Measurements from ENCODE around the gene LRMDA. TPM values are rescaled to one million over a fixed set of nuclear protein-coding genes. Genes with fewer than 3 reads are reported as not detected.

The LRMDA gene
- total and polyA plus RNA-seq, 4 experiments from 2014 or later = not detected

DNA sequence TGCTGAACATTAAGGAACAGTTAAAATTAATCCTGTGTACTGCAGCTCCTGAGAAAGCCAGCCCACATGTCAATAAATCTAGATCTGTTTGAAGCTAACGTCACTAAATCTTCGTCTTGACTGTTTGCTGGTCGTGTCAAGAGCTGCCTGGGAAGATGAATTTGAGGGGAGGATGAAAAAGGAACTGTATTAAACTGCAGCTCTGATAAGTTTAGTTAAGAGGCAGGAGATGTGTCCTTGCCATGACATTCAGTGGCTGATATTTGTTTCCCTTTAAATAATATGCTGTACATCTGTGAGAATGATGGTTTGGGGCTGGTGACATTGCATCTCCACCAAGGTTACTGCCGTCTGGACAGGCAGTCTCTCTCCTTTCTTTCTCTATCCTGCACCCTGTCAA is 435.3 kb downstream of the LRMDA start:
- DNase-seq = no peak
- no peaks in the 10 kb centered on the region for H3K36me3 Mint-ChIP-seq
- intact Hi-C loops (cut with micrococcal nuclease) = no loop called here
- no peaks in the 10 kb centered on the region for H3K9me3 ChIP-seq (ENCODE audit: control insufficient read depth in 1 of 2, low read length in 2 of 2)
- peaks cover 0 to 4% (median 0%) of the 10 kb centered on the region in 8 donors for H3K9me3 Mint-ChIP-seq
- H3K4me1 ChIP-seq (ENCODE audit: insufficient read depth, low read length) = no peaks in the 10 kb centered on the region
- CTCF ChIA-PET (ENCODE audit: partially characterized antibody) = no interaction called here
- H3K4me3 Mint-ChIP-seq = no peak overlapping the region
- no peak overlapping the region for H3K4me3 ChIP-seq (ENCODE audit: low read length in 2 of 2)
- H3K27ac ChIP-seq (ENCODE audit: low read depth, low read length) = no peak overlapping the region
- no peaks in the 10 kb centered on the region for H3K36me3 ChIP-seq (ENCODE audit: insufficient read depth, low read length)
- H3K27me3 ChIP-seq (ENCODE audit: insufficient read depth, low read length) = no peaks in the 10 kb centered on the region
- H3K27me3 Mint-ChIP-seq = peaks cover 1 to 2% of the 10 kb centered on the region in 2 donors
- H3K27ac Mint-ChIP-seq = no peak overlapping the region
- H3K4me1 Mint-ChIP-seq = no peaks in the 10 kb centered on the region
- POLR2A ChIA-PET (ENCODE audit: partially characterized antibody) = no interaction called here

DNA sequence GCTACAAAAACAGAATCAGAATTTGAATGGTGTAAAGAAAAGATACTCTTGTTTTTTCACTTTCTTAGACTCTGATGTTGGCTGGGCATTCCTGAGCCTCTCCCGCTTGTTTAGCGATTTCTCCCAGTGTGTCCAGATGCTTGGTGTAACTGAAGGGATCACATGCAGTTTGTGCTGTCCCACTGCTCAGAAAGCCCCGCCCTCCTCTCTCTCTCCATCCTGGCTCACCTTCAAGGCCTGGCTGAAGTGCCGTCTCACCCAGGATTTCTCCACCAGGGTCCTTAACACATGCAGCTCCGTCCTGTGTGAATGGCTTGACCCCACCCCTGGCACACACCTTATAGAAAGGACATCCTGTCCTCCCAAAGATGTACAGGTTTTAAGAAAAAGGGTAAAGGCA is 437.1 kb downstream of the LRMDA start:
- H3K9me3 ChIP-seq (ENCODE audit: control insufficient read depth in 1 of 2, low read length in 2 of 2) = no peaks in the 10 kb centered on the region
- peaks cover 0 to 4% (median 0%) of the 10 kb centered on the region in 8 donors for H3K9me3 Mint-ChIP-seq
- ChIA-PET POLR2A (ENCODE audit: partially characterized antibody) (no interaction called here), CTCF (ENCODE audit: partially characterized antibody) (no interaction called here)
- DNase-seq = no peak
- H3K27me3 Mint-ChIP-seq = peaks cover 1 to 2% of the 10 kb centered on the region in 2 donors
- no peaks in the 10 kb centered on the region for H3K4me1 ChIP-seq (ENCODE audit: insufficient read depth, low read length)
- intact Hi-C loops (cut with micrococcal nuclease) = no loop called here
- no peak overlapping the region for H3K27ac ChIP-seq (ENCODE audit: low read depth, low read length)
- no peak overlapping the region for H3K27ac Mint-ChIP-seq
- H3K36me3 Mint-ChIP-seq = no peaks in the 10 kb centered on the region
- no peak overlapping the region for H3K4me3 ChIP-seq (ENCODE audit: low read length in 2 of 2)
- H3K4me3 Mint-ChIP-seq = no peak overlapping the region
- H3K27me3 ChIP-seq (ENCODE audit: insufficient read depth, low read length) = no peaks in the 10 kb centered on the region
- H3K36me3 ChIP-seq (ENCODE audit: insufficient read depth, low read length) = no peaks in the 10 kb centered on the region
- no peaks in the 10 kb centered on the region for H3K4me1 Mint-ChIP-seq

DNA sequence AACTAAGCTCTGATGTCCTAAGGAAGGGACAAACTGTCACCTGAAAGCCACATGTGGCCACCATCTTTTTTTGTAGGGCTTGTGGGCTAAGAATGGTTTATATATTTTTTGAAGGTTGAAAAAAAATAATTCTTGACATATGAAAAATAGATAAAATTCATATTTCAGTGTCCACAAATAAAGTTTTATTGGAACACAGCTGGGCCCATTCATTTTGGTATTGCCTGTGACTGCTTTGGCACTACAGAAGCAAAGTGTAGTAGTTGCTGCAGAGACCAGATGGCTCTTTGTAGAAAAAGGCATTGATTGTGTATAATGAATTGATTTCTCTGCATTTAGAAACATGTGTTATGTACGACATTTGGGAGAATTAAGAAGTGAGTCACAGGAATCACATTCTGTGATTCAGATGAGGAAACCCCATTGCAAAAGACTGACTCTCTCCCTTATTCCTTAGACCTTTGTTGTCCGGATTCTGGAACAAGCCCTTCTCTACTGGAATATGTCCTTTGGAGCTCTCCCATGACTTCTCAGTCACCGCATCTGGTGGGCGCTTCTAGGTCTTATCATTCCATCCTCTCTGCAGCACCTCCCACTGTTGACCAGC is 438.7 kb downstream of the LRMDA start:
- Mint-ChIP-seq H3K4me1 (no peaks in the 10 kb centered on the region), H3K27me3 (peaks cover 0 to 1% of the 10 kb centered on the region in 2 donors), H3K4me3 (no peak overlapping the region), H3K27ac (no peak overlapping the region), H3K9me3 (peaks cover 0 to 4% (median 0%) of the 10 kb centered on the region in 8 donors), H3K36me3 (no peaks in the 10 kb centered on the region)
- Histone ChIP-seq H3K27me3 (ENCODE audit: insufficient read depth, low read length) (no peaks in the 10 kb centered on the region), H3K27ac (ENCODE audit: low read depth, low read length) (no peak overlapping the region), H3K4me3 (ENCODE audit: low read length in 2 of 2) (no peak overlapping the region), H3K4me1 (ENCODE audit: insufficient read depth, low read length) (no peaks in the 10 kb centered on the region), H3K9me3 (ENCODE audit: control insufficient read depth in 1 of 2, low read length in 2 of 2) (no peaks in the 10 kb centered on the region), H3K36me3 (ENCODE audit: insufficient read depth, low read length) (no peaks in the 10 kb centered on the region)
- no peak for DNase-seq
- POLR2A ChIA-PET (ENCODE audit: partially characterized antibody) = no interaction called here
- intact Hi-C loops (cut with micrococcal nuclease) = no loop called here
- CTCF ChIA-PET (ENCODE audit: partially characterized antibody) = interaction anchor here (1.2 kb wide), 1 partner anchor 12 kb away, joined by 3 read pairs; no protein-coding TSS in a partner anchor

DNA sequence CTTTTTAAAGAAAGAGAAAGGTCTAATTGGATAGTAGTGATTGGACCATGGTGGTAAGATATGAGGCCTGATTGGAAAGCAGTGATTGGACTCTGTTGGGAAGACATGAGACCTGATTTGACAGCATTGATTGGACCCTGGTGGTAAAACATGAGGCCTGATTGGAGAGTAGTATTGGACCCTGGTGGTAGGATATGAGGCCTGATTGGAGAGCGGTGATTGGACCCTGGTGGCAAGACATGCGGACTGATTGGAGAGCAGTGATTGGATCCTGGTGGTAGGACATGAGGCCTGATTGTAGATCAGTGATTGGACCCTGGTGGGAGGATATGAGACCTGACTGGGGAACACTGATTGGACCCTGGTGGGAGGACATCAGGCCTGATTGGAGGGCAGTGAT is 444.3 kb downstream of the LRMDA start:
- no peaks in the 10 kb centered on the region for H3K36me3 ChIP-seq (ENCODE audit: insufficient read depth, low read length)
- Mint-ChIP-seq H3K9me3 (peaks cover 0 to 6% (median 0%) of the 10 kb centered on the region in 8 donors), H3K27ac (no peak overlapping the region), H3K36me3 (no peaks in the 10 kb centered on the region), H3K27me3 (peaks cover 3 to 4% of the 10 kb centered on the region in 2 donors), H3K4me3 (no peak overlapping the region), H3K4me1 (no peaks in the 10 kb centered on the region)
- H3K27me3 ChIP-seq (ENCODE audit: insufficient read depth, low read length) = no peaks in the 10 kb centered on the region
- POLR2A ChIA-PET (ENCODE audit: partially characterized antibody) = no interaction called here
- CTCF ChIA-PET (ENCODE audit: partially characterized antibody) = no interaction called here
- no peaks in the 10 kb centered on the region for H3K4me1 ChIP-seq (ENCODE audit: insufficient read depth, low read length)
- no peak overlapping the region for H3K27ac ChIP-seq (ENCODE audit: low read depth, low read length)
- no peak for DNase-seq
- H3K9me3 ChIP-seq (ENCODE audit: control insufficient read depth in 1 of 2, low read length in 2 of 2) = no peaks in the 10 kb centered on the region
- no peak overlapping the region for H3K4me3 ChIP-seq (ENCODE audit: low read length in 2 of 2)
- intact Hi-C loops (cut with micrococcal nuclease) = no loop called here

DNA sequence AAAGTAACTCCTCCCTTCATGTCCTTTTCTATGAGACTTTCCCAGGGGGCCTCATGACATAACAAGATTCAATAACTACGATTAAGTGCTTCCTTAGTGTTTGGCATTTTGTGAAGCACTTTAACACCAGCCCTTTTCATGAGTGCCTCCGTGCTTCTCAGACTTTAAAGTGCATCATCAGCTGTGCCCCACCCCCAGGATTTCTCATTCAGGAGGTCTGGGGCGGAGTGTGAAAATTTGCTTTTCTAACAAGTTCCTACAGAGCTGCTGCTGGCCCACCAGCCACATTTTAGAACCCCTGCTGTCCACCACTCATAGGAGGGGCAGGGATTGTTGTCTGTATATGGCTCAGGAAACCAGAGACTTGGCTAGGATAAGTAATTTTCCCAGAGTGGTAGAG is 445.3 kb downstream of the LRMDA start:
- no peak overlapping the region for H3K4me3 ChIP-seq (ENCODE audit: low read length in 2 of 2)
- Mint-ChIP-seq H3K4me3 (no peak overlapping the region), H3K9me3 (peaks cover 0 to 5% (median 0%) of the 10 kb centered on the region in 8 donors), H3K36me3 (no peaks in the 10 kb centered on the region), H3K27me3 (peaks cover 3 to 4% of the 10 kb centered on the region in 2 donors), H3K27ac (no peak overlapping the region), H3K4me1 (no peaks in the 10 kb centered on the region)
- no peak overlapping the region for H3K27ac ChIP-seq (ENCODE audit: low read depth, low read length)
- CTCF ChIA-PET (ENCODE audit: partially characterized antibody) = no interaction called here
- H3K27me3 ChIP-seq (ENCODE audit: insufficient read depth, low read length) = no peaks in the 10 kb centered on the region
- DNase-seq = no peak
- POLR2A ChIA-PET (ENCODE audit: partially characterized antibody) = no interaction called here
- no peaks in the 10 kb centered on the region for H3K36me3 ChIP-seq (ENCODE audit: insufficient read depth, low read length)
- no peaks in the 10 kb centered on the region for H3K9me3 ChIP-seq (ENCODE audit: control insufficient read depth in 1 of 2, low read length in 2 of 2)
- no peaks in the 10 kb centered on the region for H3K4me1 ChIP-seq (ENCODE audit: insufficient read depth, low read length)
- intact Hi-C loops (cut with micrococcal nuclease) = no loop called here

DNA sequence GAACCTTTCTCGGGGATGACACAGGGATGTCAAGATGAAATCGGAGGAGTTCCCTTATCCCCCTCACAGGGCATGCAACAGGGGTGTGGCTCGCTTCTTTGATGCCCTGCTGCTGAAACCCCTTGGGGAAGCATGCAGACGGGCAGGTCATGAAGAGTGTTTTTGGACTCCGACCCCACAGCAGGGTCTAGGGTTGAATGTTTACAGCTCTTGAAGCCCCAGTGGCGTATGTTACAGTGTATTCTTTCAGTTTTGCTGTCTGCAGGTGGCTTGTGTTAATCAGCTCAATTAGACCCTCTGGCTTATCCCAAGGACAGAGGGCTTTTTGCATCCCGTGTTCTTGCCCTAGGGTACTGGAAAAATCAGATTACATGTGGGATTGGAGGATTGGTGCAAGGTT is 446.5 kb downstream of the LRMDA start:
- intact Hi-C loops (cut with micrococcal nuclease) = no loop called here
- no peaks in the 10 kb centered on the region for H3K4me1 ChIP-seq (ENCODE audit: insufficient read depth, low read length)
- no peaks in the 10 kb centered on the region for H3K4me1 Mint-ChIP-seq
- DNase-seq = no peak
- H3K27ac ChIP-seq (ENCODE audit: low read depth, low read length) = no peak overlapping the region
- no peak overlapping the region for H3K4me3 ChIP-seq (ENCODE audit: low read length in 2 of 2)
- H3K4me3 Mint-ChIP-seq = no peak overlapping the region
- no peak overlapping the region for H3K27ac Mint-ChIP-seq
- ChIA-PET CTCF (ENCODE audit: partially characterized antibody) (no interaction called here), POLR2A (ENCODE audit: partially characterized antibody) (no interaction called here)
- peaks cover 3 to 4% of the 10 kb centered on the region in 2 donors for H3K27me3 Mint-ChIP-seq
- H3K27me3 ChIP-seq (ENCODE audit: insufficient read depth, low read length) = no peaks in the 10 kb centered on the region
- H3K9me3 Mint-ChIP-seq = peaks cover 0 to 5% (median 0%) of the 10 kb centered on the region in 8 donors
- no peaks in the 10 kb centered on the region for H3K36me3 ChIP-seq (ENCODE audit: insufficient read depth, low read length)
- H3K36me3 Mint-ChIP-seq = no peaks in the 10 kb centered on the region
- no peaks in the 10 kb centered on the region for H3K9me3 ChIP-seq (ENCODE audit: control insufficient read depth in 1 of 2, low read length in 2 of 2)

DNA sequence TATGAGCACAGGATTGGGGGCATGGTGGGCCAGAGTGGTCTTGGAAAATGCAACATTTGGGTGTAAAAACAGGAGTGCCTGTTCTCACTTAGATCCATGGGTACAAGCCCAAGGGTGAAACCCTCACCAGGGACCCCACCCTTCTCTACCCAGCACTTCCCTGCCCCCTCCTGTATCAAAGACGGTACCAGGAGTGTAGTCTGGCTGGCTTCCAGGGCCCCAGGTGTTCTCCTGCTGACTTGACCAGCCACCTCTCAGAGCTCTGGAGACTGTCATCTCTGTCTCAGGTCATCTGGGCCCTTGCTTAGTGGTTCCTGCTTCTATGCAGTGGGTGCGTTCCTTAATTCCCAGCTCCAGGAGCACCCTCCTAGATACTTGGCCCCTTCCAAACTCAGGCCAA is 447.2 kb downstream of the LRMDA start:
- Histone ChIP-seq H3K4me1 (ENCODE audit: insufficient read depth, low read length) (no peaks in the 10 kb centered on the region), H3K27me3 (ENCODE audit: insufficient read depth, low read length) (no peaks in the 10 kb centered on the region), H3K27ac (ENCODE audit: low read depth, low read length) (no peak overlapping the region), H3K36me3 (ENCODE audit: insufficient read depth, low read length) (no peaks in the 10 kb centered on the region), H3K9me3 (ENCODE audit: control insufficient read depth in 1 of 2, low read length in 2 of 2) (no peaks in the 10 kb centered on the region), H3K4me3 (ENCODE audit: low read length in 2 of 2) (no peak overlapping the region)
- Mint-ChIP-seq H3K4me1 (no peaks in the 10 kb centered on the region), H3K27ac (no peak overlapping the region), H3K27me3 (peaks cover 3 to 4% of the 10 kb centered on the region in 2 donors), H3K9me3 (peaks cover 0 to 5% (median 0%) of the 10 kb centered on the region in 8 donors), H3K36me3 (no peaks in the 10 kb centered on the region), H3K4me3 (no peak overlapping the region)
- CTCF ChIA-PET (ENCODE audit: partially characterized antibody) = no interaction called here
- POLR2A ChIA-PET (ENCODE audit: partially characterized antibody) = no interaction called here
- DNase-seq = no peak
- intact Hi-C loops (cut with micrococcal nuclease) = no loop called here
